GM19397 (cell line): ENCODE data around the gene ALK.

Experiments used
- ATAC-seq: cut with Tn5 transposase; IDR thresholded peaks from one replicate; pipeline ENCODE4 v1.9.1; 2021; ENCODE audit warnings: mild to moderate bottlenecking, moderate library complexity; ENCODE audit not compliant: unreplicated experiment

ALK gene

DNA sequence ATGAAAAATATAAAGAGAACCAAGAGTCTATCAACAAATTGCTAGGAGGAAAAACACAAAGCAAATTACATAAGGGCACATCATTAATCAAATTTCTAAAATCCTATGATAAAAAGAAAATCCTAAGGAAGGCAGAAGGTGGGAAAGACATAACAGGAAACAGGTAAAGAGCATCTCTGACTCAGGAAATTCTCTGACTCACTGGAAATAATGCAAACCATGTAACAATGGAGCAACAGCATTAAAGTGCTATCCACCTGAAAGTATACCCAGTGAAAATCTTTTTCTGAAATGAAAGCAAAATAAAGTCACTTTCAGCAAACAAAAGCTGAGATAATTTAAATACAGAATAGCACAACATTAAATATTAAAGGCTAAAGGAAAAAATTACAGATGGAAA is 10.9 kb downstream of the ALK start:
- ATAC-seq: no peak

DNA sequence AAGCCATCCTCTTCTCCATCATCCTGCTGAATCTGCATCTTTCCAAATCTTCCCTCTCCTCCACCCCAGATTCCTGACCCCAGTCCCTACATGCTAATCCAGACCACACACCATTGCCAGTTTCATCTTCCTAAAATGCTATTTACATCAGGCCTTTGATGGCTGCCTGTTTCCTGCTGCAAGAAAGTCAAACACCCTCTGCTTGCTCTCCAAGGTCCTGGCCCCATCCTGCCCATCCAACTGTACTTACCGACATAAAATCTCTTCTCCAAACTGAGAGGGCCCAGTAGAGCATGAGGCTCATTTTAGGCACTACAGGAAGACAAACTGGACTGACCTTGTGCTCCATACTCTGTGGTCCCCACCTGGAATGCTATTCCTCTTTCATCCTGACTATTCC is 19.0 kb downstream of the ALK start:
- no peak for ATAC-seq

DNA sequence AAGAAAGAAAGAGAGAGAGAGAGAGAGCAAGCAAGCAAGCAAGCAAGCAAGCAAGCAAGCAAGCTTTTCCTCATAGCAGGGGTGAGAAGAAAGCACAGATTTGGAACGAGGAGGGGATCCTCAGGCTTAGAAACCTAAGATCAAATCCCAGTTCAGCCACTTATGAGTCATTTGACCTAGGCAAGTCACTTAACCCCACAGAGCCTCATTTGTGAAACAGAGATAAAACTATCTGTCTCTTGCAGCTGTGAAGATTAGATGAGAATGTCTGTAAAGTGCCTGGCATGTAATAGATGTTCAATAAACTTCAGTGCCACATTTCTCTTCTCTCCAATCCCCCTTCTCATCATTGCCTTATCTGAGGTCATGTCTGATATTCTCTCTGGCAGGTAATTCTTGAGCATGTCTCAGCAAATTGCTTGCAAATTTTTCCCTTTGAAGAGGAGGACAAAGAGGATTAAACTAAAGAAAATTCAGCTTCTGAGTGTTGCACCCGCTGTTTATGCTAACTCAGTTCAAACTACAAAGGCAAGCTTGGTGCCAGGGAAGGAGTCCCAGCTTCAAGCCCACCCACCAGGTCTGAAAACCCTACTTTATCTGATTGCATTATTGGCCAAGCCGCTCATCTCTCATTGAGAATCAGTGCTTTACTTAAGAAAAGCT is 20.3 kb downstream of the ALK start:
- ATAC-seq: no peak

DNA sequence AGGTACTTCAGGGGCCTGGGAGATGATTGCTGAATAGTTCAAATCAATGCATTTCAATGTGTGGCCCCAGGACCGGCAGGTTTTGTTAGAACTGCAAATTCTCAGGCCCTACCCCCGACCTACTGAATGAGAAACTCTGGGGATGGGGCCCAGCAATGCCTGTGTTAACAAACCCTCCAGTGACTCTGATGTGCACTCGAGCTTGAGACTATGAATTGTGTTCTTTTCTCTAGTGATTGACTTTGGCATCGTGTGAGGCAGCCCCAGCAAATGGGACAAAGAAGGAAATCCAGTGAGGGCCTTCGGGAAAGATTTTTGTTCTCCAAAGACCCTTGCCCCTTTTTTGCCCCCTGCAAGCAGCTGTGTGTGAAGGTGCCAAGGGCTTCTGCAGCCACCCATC is 22.4 kb downstream of the ALK start:
- ATAC-seq: no peak

DNA sequence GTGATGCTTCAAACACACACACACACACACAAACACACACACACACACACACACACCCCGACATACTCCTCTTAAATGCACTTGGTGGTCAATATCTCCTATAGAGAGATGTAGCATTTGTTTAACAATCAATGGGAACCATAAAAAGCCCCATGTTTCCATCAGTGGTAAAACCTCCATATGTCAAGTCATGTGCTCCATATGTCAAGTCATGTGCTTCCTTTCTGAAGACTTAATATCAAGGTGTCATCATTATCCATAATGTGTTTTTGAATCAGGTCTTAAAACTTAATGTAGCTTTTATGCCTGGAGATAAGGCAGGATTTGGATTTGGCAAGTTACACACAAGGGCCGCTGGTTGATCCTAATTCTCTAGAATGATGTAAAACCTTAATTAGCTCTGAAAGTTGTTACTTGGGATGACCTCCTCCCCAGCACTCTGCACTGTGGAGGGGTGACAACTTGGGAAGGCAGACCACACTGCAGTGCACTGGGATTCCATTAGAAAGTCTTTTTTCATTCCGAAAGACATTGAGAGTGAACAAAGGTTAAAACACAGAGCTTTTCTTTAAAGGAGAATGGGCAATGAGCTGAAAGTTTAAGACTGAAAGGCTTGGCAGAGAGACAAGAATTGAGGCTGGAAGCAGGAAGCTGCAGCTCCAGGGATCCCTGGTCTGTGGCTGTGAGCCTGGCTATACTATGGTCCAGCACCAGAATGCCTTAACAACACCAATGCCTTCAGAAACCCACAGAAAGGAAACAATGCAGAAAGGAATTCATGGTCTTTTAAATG is 26.4 kb downstream of the ALK start:
- ATAC-seq: no peak

DNA sequence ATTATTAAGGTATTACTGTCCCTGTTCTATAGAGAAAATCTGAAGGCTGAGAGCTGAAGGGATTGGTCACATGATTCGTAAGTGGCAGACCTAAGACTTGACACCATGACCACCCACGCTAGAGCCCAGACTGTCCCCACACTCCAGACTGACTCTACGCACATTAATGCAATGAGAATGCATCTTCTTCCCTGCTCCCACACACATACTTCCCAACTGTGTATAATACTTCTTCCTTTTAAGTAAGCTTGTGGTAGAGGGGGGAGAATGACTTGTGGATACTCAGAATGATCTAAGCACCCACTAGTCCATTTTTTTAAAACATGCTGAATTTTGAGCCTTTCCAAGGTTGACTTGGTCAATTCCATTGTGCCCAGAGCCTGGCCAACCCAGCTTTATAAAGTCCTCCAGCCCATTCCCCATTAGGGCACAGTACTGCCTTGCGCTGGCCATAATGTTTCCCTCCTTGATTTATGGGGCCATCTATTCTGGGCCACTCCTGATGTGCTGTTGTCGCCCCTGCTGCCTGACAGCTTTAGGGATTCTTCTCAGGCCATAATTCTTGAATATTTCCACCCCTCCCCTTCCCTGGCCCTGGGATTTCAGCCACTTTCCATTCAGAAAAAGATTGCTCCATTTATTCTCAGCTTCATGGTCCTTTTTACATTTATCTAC is 28.7 kb downstream of the ALK start:
- ATAC-seq: no peak

DNA sequence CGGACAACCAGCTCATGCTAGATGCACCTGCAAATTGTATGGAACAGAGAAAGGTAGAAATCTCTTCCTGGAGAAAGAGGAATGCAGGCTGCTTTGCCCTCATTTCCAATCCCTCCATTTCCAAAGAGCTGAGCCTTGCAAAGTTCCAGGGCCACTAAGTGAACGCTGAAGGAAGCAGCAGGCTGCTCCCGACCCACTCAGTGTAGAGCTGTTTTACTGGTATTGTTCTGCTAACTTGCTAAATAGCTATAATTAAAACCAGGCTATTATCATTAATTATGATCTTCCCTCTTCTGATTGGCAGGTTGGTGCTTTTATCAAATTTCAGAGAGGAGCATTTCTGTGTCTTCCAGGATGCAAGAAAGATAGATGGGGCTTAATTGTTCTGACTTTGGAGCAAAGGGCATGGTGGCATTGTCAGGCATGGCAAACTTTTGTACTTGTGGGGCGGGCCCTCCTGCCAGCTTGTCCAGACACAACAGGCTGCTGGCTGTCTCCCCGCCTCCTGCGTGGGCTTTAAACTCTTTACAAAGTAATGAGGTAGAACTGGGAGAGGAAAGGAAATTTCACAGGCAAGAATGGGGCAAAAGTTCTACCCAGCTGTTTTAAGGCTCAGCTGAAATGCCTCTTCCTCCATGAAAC is 40.2 kb downstream of the ALK start:
- ATAC-seq: no peak

DNA sequence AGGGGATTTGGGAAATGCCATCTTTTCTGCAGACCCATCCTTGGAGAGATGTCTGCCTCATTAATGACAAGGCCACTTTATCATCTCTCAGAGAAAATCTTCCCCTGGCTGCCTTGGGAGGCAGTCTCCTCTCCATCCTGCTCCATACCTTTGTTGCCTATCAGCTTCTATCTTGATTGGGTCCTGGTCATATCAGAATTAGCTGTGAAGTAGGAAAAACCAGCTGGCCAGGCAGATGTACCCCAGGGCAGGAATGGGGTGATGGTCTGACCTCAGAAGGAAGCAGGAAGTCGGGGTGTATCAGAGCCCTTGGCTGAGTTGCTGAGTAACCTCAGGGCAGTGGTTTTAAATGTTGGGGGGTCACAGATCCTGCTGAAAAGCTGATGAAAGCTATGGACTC is 41.3 kb downstream of the ALK start:
- no peak for ATAC-seq

DNA sequence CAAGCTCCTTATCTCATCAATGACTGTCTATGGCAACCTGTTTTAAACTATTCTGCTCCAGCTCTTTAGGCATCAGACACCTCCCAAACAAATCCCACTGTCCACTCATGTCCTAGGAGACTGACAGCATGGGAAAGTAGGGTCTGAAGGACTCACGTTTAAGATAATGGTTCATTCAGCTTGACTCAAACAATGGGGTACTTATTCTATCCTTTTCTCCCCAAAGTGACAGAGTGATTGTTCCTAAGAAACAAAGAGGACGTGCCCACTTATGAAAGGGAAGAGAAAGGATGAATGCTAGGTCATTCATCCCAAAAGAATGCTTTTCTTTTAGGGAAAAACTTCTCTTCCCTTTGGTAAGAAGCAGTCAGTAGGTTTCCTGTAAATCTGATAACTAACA is 41.9 kb downstream of the ALK start:
- no peak for ATAC-seq

DNA sequence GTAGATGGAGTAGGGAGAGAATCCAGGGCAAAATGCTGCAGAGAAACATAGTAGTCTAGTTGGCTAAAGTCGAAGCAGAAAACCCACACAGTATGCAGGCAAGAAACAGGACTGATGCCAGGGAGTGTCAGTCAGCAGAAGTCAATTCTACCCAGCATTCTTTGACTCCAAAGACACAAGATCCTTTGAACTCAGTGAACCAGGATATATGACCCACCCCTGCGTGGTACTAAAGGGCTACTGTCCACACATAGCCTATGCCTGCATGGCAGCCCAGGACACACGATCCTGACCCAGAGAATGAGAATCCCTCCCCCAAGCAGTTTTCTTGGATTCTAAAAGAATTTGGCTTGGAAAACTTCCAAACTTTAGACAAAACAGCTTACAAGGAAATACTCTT is 42.5 kb downstream of the ALK start:
- ATAC-seq: no peak

DNA sequence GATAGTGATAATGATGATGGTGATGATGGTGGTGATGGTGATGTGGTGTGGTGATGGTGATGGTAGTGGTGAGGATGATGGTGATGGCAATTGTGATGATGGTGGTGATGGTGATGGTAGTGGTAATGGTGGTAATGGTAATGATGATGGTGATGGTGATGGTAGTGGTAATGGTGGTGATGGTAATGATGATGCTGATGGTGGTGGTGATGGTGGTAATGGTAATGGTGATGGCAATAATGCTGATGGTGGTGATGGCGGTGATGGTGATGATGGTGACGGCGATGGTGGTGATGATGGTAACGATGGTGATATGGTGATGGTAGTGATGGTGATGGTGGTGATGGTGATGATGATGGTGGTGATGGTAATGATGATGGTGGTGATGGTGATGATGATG is 45.0 kb downstream of the ALK start:
- ATAC-seq: no peak

DNA sequence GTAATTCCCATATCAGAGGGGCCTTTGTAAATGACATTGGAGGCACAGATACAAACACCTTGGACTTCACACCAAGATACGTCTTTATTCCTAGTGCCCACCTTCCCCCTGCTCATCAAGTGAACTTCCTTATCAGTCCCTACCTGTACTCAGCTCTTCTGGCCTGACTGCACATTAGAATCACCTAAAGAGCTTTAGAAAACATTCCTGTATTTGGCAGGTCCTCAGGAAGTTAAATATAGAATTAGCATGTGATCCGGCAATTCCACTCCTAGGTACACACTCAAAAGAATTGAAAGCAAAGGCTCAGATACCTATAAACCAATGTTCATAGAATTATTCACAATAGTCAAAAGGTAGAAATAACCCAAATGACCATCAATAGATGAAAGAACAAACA is 46.6 kb downstream of the ALK start:
- no peak for ATAC-seq

DNA sequence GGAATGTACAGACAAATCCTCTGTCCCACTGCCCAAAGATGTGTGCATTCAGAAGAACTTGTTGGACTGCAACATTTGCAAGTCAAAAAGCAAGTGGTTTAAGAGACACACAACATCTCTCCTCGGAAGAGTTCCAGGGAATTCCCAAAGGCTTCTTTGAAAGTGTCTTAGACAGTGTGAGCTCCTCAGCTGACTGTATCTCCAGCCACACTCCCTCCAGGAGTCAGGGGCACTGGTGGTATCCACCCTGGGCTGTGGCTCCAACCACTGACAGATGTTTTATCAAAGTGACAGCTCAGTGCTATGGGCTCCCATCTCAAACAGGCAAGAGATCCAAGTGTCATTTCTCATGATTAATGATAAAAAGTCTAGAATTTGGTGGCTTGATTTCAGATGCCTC is 48.5 kb downstream of the ALK start:
- no peak for ATAC-seq

DNA sequence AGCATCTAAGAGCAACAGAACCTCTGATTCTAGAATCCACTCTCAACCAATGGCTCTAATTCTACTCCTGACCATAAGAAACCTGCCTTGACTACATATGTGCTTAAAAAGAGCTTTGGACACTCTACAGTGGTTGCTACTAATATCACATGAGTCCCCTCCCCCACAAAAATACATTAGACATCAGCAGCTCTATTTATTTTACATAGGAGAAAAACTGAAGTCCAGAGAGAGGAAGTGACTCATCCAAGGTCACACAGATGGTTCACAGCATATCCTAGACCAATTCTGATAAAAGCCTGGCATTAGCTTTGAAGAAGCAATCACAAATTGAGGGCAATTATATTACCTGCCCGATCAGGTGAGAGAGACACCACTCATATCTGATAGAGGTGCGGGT is 49.8 kb downstream of the ALK start:
- no peak for ATAC-seq

DNA sequence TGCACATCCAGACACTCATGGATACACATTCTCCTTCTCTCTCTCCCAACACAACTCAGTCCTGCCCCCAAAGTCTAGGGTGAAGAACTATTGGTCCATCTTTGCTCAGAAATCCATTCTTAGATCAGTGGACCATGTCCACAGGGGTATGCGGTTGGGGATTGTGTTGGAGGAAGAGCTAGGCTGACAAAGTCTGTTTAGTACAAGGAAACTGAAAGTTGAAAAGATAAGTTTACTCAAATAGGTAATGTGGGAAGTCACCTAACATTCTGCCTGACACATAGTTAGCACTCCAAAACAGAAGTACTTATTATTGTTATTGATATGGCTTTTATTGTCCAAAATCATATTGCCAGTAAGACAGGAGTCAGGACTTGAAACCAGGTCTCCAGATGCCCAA is 55.9 kb downstream of the ALK start:
- no peak for ATAC-seq

DNA sequence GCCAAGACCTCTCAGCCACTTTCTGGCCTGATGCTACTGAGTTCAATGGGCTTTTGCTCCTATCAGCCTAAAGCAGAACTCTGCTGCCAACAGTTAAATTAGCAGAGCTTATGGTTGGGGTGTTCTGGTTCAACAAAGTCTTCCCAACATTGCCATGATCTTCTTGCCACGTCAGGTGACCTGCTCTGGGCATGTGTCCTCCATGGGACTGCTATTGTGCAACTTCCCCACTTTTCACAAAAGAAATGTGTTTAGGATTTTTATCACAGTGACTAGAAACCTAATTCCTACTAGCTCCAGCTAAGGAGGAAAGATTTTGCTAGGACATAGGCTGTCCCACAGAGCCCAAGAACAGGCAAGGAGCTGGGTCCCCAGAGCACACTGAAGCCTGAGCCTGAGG is 56.4 kb downstream of the ALK start:
- no peak for ATAC-seq

DNA sequence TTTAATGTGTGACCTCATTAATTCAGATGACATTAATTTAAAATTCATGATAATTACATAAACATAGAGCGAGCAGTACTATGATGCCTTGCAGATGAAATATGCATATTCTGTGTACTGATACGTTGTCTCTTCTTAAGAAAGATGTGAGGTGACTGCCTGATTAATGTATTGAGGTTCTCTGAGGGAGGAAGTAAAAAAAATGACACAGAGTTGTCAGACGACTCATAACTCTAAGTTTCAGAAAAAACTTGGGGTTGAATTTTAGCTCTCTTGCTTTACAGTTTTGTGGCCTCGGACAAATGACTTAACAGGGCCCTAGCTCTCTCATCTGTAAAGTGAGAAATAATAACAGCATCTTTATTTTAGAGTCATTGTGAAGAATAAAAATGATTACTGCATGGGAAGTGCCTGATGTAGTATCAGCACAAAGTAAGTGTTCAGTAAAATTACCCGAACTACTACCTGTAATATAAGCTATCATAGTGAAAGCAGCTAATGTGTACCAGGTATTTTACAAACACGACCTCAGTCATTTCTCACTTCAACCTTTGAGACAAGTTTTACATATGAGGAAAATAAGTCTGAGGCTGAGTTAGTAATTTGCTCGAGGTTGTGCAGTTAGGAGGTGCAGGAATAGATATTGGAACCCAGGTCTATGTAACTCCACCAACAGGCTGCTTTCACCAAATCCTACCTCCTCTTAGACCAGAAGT is 65.3 kb downstream of the ALK start:
- ATAC-seq: no peak

DNA sequence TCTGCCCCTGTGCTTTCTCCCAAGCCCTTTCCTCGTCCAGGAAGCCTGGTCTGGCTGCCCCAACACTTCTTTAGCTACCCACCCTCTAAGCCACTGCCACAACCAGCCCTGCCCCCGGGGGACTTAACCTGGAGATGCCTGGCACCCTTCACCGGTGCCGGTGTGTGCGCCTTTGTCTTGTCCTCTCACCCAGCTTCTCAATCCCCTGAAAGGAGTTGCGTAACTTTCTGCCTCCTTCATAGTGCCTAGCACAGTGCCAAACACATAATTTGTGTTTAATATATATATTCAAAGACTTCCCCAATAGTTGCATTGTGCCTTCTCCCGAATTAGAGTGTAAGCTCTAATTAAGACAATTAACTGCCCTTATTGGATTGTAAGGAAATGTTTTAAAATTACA is 70.6 kb downstream of the ALK start:
- ATAC-seq: no peak

DNA sequence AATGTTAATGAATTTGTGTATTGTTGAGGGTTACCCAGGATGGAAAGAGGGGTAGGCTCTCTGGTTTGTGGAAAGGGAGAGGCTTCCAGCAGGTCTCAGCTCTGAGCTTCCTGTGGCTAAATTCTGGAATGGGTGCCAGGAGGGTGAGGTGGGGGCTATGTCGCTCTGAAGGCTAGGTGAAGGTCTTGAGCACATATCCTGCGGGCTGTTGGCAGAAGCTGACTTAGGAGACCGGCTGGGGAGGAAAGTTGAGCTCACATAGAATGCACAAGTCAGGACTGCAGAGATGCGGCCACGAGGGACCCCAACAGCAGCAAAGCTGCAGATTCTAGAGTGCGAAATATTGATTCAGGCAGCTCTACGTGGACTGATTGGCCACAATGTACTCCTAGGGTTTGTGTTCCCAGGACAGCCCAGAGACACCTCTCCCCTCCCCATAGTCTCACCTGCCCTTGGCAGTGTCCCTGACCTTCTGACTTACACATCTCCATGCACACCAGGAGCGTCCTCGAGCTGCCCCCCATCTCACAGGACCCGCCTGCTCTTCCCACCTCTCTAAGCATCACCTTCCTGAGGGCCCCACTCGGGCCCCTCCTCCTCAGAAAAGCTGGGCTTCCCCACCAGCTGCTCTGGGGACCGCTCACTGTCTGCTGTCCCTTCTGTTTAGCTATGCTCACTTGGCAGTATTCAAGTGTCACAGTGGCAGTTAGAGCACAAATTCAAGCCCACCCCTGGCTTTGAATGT is 72.6 kb downstream of the ALK start:
- no peak for ATAC-seq

DNA sequence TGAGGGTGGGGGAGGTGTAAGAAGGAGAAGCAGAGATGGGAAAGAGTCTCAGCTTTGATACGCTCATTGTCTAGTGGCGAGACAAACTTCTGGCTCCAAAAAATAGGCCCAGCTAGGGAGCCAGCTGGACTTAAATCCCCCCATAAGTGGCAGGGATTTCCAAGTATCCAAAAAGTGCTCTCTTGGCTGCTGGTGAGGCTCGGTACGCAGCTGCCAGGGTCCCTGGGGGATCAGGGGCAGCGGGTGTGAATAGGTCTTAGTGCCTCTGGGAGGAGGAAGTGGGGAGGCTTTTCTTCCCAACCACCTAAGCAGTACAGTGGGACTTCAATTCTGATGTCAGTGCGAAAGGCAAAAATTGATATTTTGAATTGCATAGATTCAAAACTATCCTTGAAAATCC is 73.5 kb downstream of the ALK start:
- ATAC-seq: no peak
